HCT116 (cell line): Measurements from ENCODE around the gene GBX1. TPM values are rescaled to one million over a fixed set of nuclear protein-coding genes. Genes with fewer than 3 reads are reported as not detected.

Experiments used
- ATAC-seq: fragments of 200-7000 bp; cut with Tn5 transposase; 2 replicates; pipeline ENCODE4 v1.9.1; 2020; ENCODE audit warnings: mild to moderate bottlenecking, moderate library complexity
- BruUV-seq: library from RNA; stranded (reverse); fragments of 400-500 nt; replicated peaks from 2 replicates; lab custom pipeline; 2021; lab: Mats Ljungman, UMichigan
- CTCF ChIA-PET: fragments of 300-600 bp; sonication (Branson Sonifier 250); formaldehyde crosslinking; loops from one replicate; lab custom pipeline; 2021; ENCODE audit warnings: antibody characterized with exemption; lab: Charles Lee
- POLR2A ChIA-PET: fragments of 300-600, 350-600 bp; sonication (Branson Sonifier 250); formaldehyde crosslinking; loops from one replicate; lab custom pipeline; 2021; ENCODE audit warnings: antibody characterized with exemption; lab: Charles Lee
- RAD21 ChIA-PET, 2 experiments: fragments of 300-600 bp; sonication (Branson Sonifier 250); formaldehyde crosslinking; loops; one replicate each; lab custom pipeline; 2023; ENCODE audit warnings: low total read pairs in 2 of 2; ENCODE audit not compliant: uncharacterized antibody in 2 of 2, unreplicated experiment in 2 of 2, low non-redundant PET in 1 of 2; lab: Charles Lee
- DNase-seq: peaks from one replicate; pipeline ENCODE4 v3.0.0-alpha.2; 2010; ENCODE audit warnings: low read depth, low spot score
- H2AFZ ChIP-seq: fragments of 200-600 bp; shearing (Covaris generic), sonication (generic); 2 replicates; pipeline ENCODE4 v1.6.1; 2017; ENCODE audit warnings: low read depth, mixed run types, mixed read lengths, antibody characterized with exemption, low read length; ENCODE audit not compliant: poor library complexity, severe bottlenecking
- H3K27ac ChIP-seq: 2 replicates; pipeline ENCODE4 v1.5.1; 2012; ENCODE audit warnings: low read depth, low read length
- H3K27me3 ChIP-seq: fragments of 200-600 bp; sonication (generic); 2 replicates; pipeline ENCODE4 v1.6.1; 2016; ENCODE audit warnings: mixed run types, low read length, mixed read lengths; ENCODE audit not compliant: insufficient read depth
- H3K36me3 ChIP-seq, 2 experiments: fragments of 200-500 bp in 1 of 2; fragments of 200-600 bp in 1 of 2; sonication (Bioruptor generic) in 1 of 2; sonication (generic) in 1 of 2; 2 replicates each; pipeline versions ENCODE4 v1.5.1 to v1.6.1; 2014 to 2016; ENCODE audit warnings: low read length in 2 of 2, inconsistent platforms in 1 of 2, mixed read lengths in 1 of 2, mixed run types in 1 of 2; ENCODE audit not compliant: insufficient read depth in 2 of 2, control insufficient read depth in 1 of 2
- H3K4me1 ChIP-seq, 2 experiments: fragments of 200-600 bp in 1 of 2; sonication (generic) in 1 of 2; 2 replicates each; pipeline versions ENCODE4 v1.5.1 to v1.6.1; 2012 to 2017; ENCODE audit warnings: low read length in 2 of 2, inconsistent platforms in 1 of 2, mild to moderate bottlenecking in 1 of 2, mixed read lengths in 1 of 2, mixed run types in 1 of 2, moderate library complexity in 1 of 2; ENCODE audit not compliant: insufficient read depth in 2 of 2, control insufficient read depth in 1 of 2
- H3K4me2 ChIP-seq: fragments of 200-600 bp; sonication (generic); 2 replicates; pipeline ENCODE4 v1.6.1; 2017; ENCODE audit warnings: mixed run types, low read length, mixed read lengths
- H3K4me3 ChIP-seq, 2 experiments: fragments of 200-600 bp in 1 of 2; sonication (generic) in 1 of 2; replicated peaks in 1 of 2; 2 replicates each; pipeline ENCODE4 v1.5.1; 2011 to 2016; ENCODE audit warnings: low read length in 2 of 2, control low read depth in 1 of 2, low read depth in 1 of 2, mild to moderate bottlenecking in 1 of 2, mixed read lengths in 1 of 2, mixed run types in 1 of 2
- H3K79me2 ChIP-seq: fragments of 200-600 bp; sonication (generic); 2 replicates; pipeline ENCODE4 v1.6.1; 2017; ENCODE audit warnings: mild to moderate bottlenecking, mixed run types, low read length, moderate library complexity, mixed read lengths; ENCODE audit not compliant: insufficient read depth
- H3K9ac ChIP-seq: fragments of 200-600 bp; sonication (generic); 2 replicates; pipeline ENCODE4 v1.6.1; 2016; ENCODE audit warnings: low read length, mixed read lengths
- H3K9me2 ChIP-seq: fragments of 200-600 bp; sonication (generic), shearing (Covaris generic); 2 replicates; pipeline ENCODE4 v1.6.1; 2017; ENCODE audit warnings: mixed run types, mild to moderate bottlenecking, moderate library complexity; ENCODE audit not compliant: insufficient read depth
- H3K9me3 ChIP-seq, 2 experiments: fragments of 200-500 bp in 1 of 2; fragments of 200-600 bp in 1 of 2; sonication (Bioruptor generic) in 1 of 2; sonication (generic) in 1 of 2; 2 replicates each; pipeline ENCODE4 v1.6.1; 2014 to 2017; ENCODE audit warnings: low read length in 2 of 2, mixed read lengths in 2 of 2, inconsistent platforms in 1 of 2, low read depth in 1 of 2, mild to moderate bottlenecking in 1 of 2, mixed run types in 1 of 2, moderate library complexity in 1 of 2; ENCODE audit not compliant: control insufficient read depth in 1 of 2, insufficient read depth in 1 of 2
- H4K20me1 ChIP-seq: fragments of 200-600 bp; sonication (generic), shearing (Covaris generic); 2 replicates; pipeline ENCODE4 v1.6.1; 2017; ENCODE audit warnings: mixed run types, mild to moderate bottlenecking, moderate library complexity; ENCODE audit not compliant: insufficient read depth
- CBX3 ChIP-seq: IDR thresholded peaks from 2 replicates; pipeline ENCODE4 v1.6.1; 2012; ENCODE audit warnings: low read depth
- CEBPB ChIP-seq: IDR thresholded peaks from 2 replicates; pipeline ENCODE4 v1.6.1; 2012; ENCODE audit warnings: low read depth
- CTCF ChIP-seq, 3 experiments: fragments of 200-600 bp in 1 of 3; sonication (generic) in 1 of 3; IDR thresholded peaks in 2 of 3; conservative IDR thresholded peaks in 1 of 3; 2 replicates each; pipeline ENCODE4 v1.5.1; 2012 to 2017; ENCODE audit warnings: low read depth in 2 of 3, low read length in 2 of 3, antibody characterized with exemption in 1 of 3, borderline replicate concordance in 1 of 3, control low read depth in 1 of 3, mild to moderate bottlenecking in 1 of 3, mixed read lengths in 1 of 3, mixed run types in 1 of 3, moderate library complexity in 1 of 3; ENCODE audit not compliant: insufficient read depth in 1 of 3
- EGR1 ChIP-seq: IDR thresholded peaks from 2 replicates; pipeline ENCODE4 v1.6.1; 2012; ENCODE audit warnings: low read depth
- ELF1 ChIP-seq: IDR thresholded peaks from 2 replicates; pipeline ENCODE4 v1.6.1; 2012; ENCODE audit warnings: low read depth, borderline replicate concordance
- EZH2 ChIP-seq: fragments of 200-600 bp; sonication (generic); IDR thresholded peaks from 2 replicates; pipeline ENCODE4 v1.6.1; 2017; ENCODE audit warnings: antibody characterized with exemption, mixed run types
- EZH2phosphoT487 ChIP-seq: fragments of 200-600 bp; IDR thresholded peaks from 2 replicates; pipeline ENCODE4 v1.6.1; 2018; ENCODE audit warnings: antibody characterized with exemption, borderline replicate concordance
- FOSL1 ChIP-seq: IDR thresholded peaks from 2 replicates; pipeline ENCODE4 v1.6.1; 2012; ENCODE audit warnings: low read depth
- JUND ChIP-seq: IDR thresholded peaks from 2 replicates; pipeline ENCODE4 v1.6.1; 2012
- POLR2A ChIP-seq: IDR thresholded peaks from 2 replicates; pipeline ENCODE4 v1.7.0; 2011; ENCODE audit warnings: borderline replicate concordance; ENCODE audit not compliant: insufficient read depth, insufficient read length; ENCODE audit errors: extremely low read depth
- POLR2AphosphoS5 ChIP-seq: IDR thresholded peaks from 2 replicates; pipeline ENCODE4 v1.6.1; 2011; ENCODE audit warnings: mild to moderate bottlenecking, low read depth, low read length, moderate library complexity
- REST ChIP-seq: IDR thresholded peaks from 2 replicates; pipeline ENCODE4 v1.6.1; 2012; ENCODE audit warnings: low read depth
- SP1 ChIP-seq: IDR thresholded peaks from 2 replicates; pipeline ENCODE4 v1.6.1; 2012; ENCODE audit warnings: low read depth
- SRF ChIP-seq: IDR thresholded peaks from 2 replicates; pipeline ENCODE4 v1.6.1; 2012; ENCODE audit warnings: low read depth
- TCF7L2 ChIP-seq: IDR thresholded peaks from 2 replicates; pipeline ENCODE4 v1.7.0; 2011; ENCODE audit warnings: borderline replicate concordance, inconsistent platforms; ENCODE audit not compliant: insufficient read depth, insufficient read length; ENCODE audit errors: extremely low read depth
- YY1 ChIP-seq: IDR thresholded peaks from 2 replicates; pipeline ENCODE4 v1.6.1; 2011; ENCODE audit warnings: low read length, low read depth, moderate library complexity, mild to moderate bottlenecking; ENCODE audit not compliant: insufficient replicate concordance; ENCODE audit errors: extremely low read depth
- ZBTB33 ChIP-seq: IDR thresholded peaks from 2 replicates; pipeline ENCODE4 v1.6.1; 2011; ENCODE audit warnings: mild to moderate bottlenecking, low read length, moderate library complexity; ENCODE audit not compliant: insufficient replicate concordance; ENCODE audit errors: extremely low read depth
- ZFX ChIP-seq: fragments of 450-650 bp; IDR thresholded peaks from 2 replicates; pipeline ENCODE4 v1.6.1; 2017
- ZNF274 ChIP-seq: fragments of 200-500 bp; sonication (Bioruptor generic); IDR thresholded peaks from 2 replicates; pipeline ENCODE4 v1.6.1; 2014; ENCODE audit warnings: mild to moderate bottlenecking, low read depth, low read length, inconsistent platforms
- intact Hi-C: fragments of 100-400 bp; cut with micrococcal nuclease; formaldehyde crosslinking; loops from 2 replicates; pipeline ENCODE4 v1.10.0; 2022
- total RNA-seq: library from RNA; stranded (reverse); gene quantifications from one replicate; pipeline ENCODE4 v1.2.1, GENCODE V29; 2021; ENCODE audit not compliant: unreplicated experiment
- TF ChIP-seq, protein P1 (sequence below): IDR thresholded peaks from 2 replicates; pipeline ENCODE4 v1.6.1; 2012

The GBX1 gene
- total RNA-seq, 1 experiment from 2014 or later = 0.86 TPM

DNA sequence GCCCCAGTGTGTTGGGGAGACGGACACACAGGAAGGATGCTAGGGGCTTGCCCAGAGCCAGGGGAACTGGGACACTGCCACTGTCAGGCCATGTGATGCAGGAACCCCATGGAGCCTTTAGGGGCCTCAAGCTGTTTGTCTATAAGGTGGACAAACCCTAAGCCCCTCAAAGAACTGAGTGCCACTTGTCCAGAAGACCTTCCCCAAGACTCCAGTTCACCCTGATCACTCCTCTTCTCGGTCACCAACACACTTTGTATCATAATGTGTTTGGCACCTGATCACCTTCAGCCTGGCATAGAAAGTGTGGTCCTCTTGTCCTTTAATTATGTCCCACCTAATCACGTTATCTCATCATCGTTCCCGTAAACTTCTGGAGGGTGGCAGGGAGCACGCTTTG is 42.1 kb upstream of the GBX1 start:
- Histone ChIP-seq H3K9ac (no peak overlapping the region), H3K4me2 (no peak overlapping the region), H3K4me1 (no peaks in the 10 kb centered on the region), H3K27me3 (no peaks in the 10 kb centered on the region), H4K20me1 (no peaks in the 10 kb centered on the region), H3K9me3 (no peaks in the 10 kb centered on the region), H3K36me3 (peaks cover 7 to 19% of the 10 kb centered on the region in 2 experiments; a peak in 3 of 4 replicates), H3K9me2 (no peaks in the 10 kb centered on the region), H2AFZ (no peak overlapping the region), H3K79me2 (no peaks in the 10 kb centered on the region), H3K4me3 (no peak overlapping the region), H3K27ac (no peak overlapping the region)
- RAD21 ChIA-PET = no interaction called here
- CTCF ChIA-PET = no interaction called here
- TF ChIP-seq TCF7L2 (no peak), ZFX (no peak), POLR2AphosphoS5 (no peak), EZH2 (no peak), SRF (no peak), JUND (no peak), REST (no peak), ZBTB33 (no peak), EZH2phosphoT487 (no peak), CBX3 (no peak), POLR2A (no peak), ZNF274 (no peak), CTCF (IDR thresholded peaks at IDR 0.05 in 2 of 3, conservative IDR thresholded peaks at IDR 0.05 in 1 of 3; ENCODE audit: borderline replicate concordance in 1 of 3, insufficient read depth in 1 of 3, low read depth in 2 of 3, low read length in 2 of 3) (no peak), FOSL1 (no peak), YY1 (no peak), EGR1 (no peak), CEBPB (no peak), ELF1 (no peak), SP1 (no peak)
- TF ChIP-seq, protein P1, sequence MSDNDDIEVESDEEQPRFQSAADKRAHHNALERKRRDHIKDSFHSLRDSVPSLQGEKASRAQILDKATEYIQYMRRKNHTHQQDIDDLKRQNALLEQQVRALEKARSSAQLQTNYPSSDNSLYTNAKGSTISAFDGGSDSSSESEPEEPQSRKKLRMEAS = no peak
- intact Hi-C loops = no loop called here
- BruUV-seq = no TSS peak
- ATAC-seq (no peak), DNase-seq (no peak)
- POLR2A ChIA-PET = no interaction called here
